ENCODE results near the gene NEDD9.

DNA sequence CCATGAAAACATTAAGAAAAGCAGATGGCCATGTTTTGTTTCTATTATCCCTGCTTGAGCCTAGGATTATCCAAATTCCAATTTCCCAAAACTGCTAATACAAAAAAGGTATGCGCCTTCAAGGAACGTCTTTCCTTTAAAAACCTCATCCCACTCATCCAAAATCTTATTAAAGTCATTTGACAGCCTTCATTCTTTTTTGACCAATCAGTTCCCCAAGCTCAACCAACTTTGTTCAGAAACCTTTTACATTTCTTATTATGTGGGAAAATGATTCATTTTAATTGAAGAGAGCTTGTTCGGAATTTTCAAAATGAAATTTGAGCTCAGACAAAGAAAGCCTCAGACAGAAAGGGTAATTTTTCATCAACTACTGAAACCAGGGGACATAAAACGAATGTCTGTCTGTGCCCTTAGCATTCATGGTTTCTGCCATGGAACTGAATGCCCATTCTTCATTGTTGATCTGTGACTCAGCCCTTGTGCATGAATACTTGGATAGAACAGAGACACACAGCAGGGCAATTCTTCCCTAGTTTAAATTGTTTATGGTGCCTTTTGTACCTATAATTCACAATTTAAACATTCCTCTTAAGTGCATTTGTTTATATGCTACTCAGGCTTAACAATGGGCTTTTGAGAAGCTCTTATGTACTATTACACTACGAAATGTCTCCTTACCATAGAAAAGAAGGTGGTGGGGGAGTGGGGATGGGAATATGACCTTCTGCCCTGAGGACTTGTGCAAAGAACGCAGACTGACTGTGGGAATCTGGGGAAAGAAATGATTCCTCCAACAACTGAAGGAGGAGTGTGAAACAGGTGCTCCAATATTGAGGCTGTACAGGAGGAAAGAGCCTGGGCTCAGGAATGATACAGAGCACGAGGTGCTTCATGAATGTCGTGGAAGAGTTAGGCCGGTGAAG lies 71.2 kb downstream of the NEDD9 start:
- TF ChIP-seq, protein P1, sequence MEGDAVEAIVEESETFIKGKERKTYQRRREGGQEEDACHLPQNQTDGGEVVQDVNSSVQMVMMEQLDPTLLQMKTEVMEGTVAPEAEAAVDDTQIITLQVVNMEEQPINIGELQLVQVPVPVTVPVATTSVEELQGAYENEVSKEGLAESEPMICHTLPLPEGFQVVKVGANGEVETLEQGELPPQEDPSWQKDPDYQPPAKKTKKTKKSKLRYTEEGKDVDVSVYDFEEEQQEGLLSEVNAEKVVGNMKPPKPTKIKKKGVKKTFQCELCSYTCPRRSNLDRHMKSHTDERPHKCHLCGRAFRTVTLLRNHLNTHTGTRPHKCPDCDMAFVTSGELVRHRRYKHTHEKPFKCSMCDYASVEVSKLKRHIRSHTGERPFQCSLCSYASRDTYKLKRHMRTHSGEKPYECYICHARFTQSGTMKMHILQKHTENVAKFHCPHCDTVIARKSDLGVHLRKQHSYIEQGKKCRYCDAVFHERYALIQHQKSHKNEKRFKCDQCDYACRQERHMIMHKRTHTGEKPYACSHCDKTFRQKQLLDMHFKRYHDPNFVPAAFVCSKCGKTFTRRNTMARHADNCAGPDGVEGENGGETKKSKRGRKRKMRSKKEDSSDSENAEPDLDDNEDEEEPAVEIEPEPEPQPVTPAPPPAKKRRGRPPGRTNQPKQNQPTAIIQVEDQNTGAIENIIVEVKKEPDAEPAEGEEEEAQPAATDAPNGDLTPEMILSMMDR (optimal IDR thresholded peaks at IDR 0.05 in 1 of 3, IDR thresholded peaks at IDR 0.05 in 1 of 3, conservative IDR thresholded peaks at IDR 0.05 in 1 of 3; ENCODE audit: extremely low read depth in 1 of 3, insufficient read depth in 2 of 3, low read length in 3 of 3) = no peak
- TF ChIP-seq EZH2 (IDR thresholded peaks at IDR 0.05; ENCODE audit: low read length) = no peak
